ENCODE data around the gene TERT. TPM values are rescaled to one million over a fixed set of nuclear protein-coding genes. Genes with fewer than 3 reads are reported as not detected.

The TERT gene
- total and polyA plus RNA-seq, 2 of the 13 experiments (the other 11 are each of a cell fraction or from before 2014, with no cell fraction given): 4.3 to 5.9 TPM

DNA sequence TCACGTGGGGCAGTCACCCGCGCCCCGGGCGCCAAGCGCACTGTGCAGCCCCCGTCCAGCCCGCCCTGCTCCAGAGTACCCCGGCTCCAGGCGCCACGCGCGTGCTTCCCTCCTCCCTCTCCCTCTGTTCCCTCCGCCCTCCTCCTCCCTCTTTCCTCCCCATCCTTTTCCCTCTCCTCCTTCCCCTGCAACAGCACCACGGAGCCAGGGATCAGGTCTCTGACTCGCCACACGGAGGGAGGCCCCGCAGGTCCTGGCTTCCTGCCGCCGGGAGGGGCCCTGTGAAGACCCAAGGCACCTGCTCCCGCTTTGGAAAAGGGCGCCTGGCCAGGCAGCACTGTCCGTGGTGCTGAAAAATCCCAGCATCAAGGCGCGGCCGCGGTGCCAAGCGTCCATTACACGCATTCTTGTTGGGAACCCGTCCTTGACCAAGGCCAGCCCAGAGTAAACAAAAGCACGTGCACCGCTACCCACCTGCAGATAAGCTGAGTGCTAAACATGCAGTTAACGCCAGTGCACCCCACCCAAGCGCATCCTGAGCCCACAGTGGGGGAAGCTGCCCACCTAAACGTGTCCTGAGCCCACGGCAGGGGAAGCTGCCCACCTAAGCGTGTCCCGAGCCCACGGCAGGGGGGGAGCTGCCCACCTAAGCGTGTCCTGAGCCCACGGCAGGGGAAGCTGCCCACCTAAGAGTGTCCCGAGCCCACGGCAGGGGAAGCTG, 48.0 kb downstream of the TERT start (continued):
- TF ChIP-seq, protein P1, sequence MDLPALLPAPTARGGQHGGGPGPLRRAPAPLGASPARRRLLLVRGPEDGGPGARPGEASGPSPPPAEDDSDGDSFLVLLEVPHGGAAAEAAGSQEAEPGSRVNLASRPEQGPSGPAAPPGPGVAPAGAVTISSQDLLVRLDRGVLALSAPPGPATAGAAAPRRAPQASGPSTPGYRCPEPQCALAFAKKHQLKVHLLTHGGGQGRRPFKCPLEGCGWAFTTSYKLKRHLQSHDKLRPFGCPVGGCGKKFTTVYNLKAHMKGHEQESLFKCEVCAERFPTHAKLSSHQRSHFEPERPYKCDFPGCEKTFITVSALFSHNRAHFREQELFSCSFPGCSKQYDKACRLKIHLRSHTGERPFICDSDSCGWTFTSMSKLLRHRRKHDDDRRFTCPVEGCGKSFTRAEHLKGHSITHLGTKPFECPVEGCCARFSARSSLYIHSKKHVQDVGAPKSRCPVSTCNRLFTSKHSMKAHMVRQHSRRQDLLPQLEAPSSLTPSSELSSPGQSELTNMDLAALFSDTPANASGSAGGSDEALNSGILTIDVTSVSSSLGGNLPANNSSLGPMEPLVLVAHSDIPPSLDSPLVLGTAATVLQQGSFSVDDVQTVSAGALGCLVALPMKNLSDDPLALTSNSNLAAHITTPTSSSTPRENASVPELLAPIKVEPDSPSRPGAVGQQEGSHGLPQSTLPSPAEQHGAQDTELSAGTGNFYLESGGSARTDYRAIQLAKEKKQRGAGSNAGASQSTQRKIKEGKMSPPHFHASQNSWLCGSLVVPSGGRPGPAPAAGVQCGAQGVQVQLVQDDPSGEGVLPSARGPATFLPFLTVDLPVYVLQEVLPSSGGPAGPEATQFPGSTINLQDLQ (CRISPR knock-in tag; IDR thresholded peaks at IDR 0.05): peak; percentile 54; the same call in 1 of the 2 replicates
- TF ChIP-seq GMEB1 (CRISPR knock-in tag; IDR thresholded peaks at IDR 0.05; ENCODE audit: borderline replicate concordance) (no peak), SIX4 (CRISPR knock-in tag; IDR thresholded peaks at IDR 0.05) (peak; percentile 67; the same call in 1 of the 2 replicates), ZNF33B (CRISPR knock-in tag; IDR thresholded peaks at IDR 0.05) (0 out of 2 replicates have a peak, but pooled peaks have one; percentile 50), XRCC5 (optimal IDR thresholded peaks at IDR 0.05; ENCODE audit: low read length) (peak; percentile 42), ZZZ3 (CRISPR knock-in tag; IDR thresholded peaks at IDR 0.05; ENCODE audit: borderline replicate concordance) (no peak), ZNF468 (CRISPR knock-in tag; IDR thresholded peaks at IDR 0.05) (no peak), JARID2 (CRISPR knock-in tag; IDR thresholded peaks at IDR 0.05; ENCODE audit: insufficient replicate concordance) (peak; percentile 72), XBP1 (CRISPR knock-in tag; IDR thresholded peaks at IDR 0.05) (peak; percentile 57; the same call in 1 of the 2 replicates), ZBTB21 (CRISPR knock-in tag; IDR thresholded peaks at IDR 0.05) (no peak; the same call in 1 of the 2 replicates), THAP7 (CRISPR knock-in tag; IDR thresholded peaks at IDR 0.05) (no peak), ZNF615 (CRISPR knock-in tag; IDR thresholded peaks at IDR 0.05; ENCODE audit: borderline replicate concordance) (no peak; the same call in 1 of the 2 replicates), MED13 (CRISPR knock-in tag; IDR thresholded peaks at IDR 0.05) (peak; percentile 79; the same call in 1 of the 2 replicates), GLI4 (CRISPR knock-in tag; IDR thresholded peaks at IDR 0.05; ENCODE audit: borderline replicate concordance) (no peak), KLF6 (CRISPR knock-in tag; IDR thresholded peaks at IDR 0.05) (peak; percentile 89), ZNF605 (CRISPR knock-in tag; IDR thresholded peaks at IDR 0.05) (peak; percentile 72; the same call in 1 of the 2 replicates)
- TF ChIP-seq, protein P2, sequence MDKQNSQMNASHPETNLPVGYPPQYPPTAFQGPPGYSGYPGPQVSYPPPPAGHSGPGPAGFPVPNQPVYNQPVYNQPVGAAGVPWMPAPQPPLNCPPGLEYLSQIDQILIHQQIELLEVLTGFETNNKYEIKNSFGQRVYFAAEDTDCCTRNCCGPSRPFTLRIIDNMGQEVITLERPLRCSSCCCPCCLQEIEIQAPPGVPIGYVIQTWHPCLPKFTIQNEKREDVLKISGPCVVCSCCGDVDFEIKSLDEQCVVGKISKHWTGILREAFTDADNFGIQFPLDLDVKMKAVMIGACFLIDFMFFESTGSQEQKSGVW (CRISPR knock-in tag; IDR thresholded peaks at IDR 0.05; ENCODE audit: borderline replicate concordance): no peak
- TF ChIP-seq, protein P3, sequence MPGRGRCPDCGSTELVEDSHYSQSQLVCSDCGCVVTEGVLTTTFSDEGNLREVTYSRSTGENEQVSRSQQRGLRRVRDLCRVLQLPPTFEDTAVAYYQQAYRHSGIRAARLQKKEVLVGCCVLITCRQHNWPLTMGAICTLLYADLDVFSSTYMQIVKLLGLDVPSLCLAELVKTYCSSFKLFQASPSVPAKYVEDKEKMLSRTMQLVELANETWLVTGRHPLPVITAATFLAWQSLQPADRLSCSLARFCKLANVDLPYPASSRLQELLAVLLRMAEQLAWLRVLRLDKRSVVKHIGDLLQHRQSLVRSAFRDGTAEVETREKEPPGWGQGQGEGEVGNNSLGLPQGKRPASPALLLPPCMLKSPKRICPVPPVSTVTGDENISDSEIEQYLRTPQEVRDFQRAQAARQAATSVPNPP (CRISPR knock-in tag; IDR thresholded peaks at IDR 0.05): no peak
- TF ChIP-seq, protein P4, sequence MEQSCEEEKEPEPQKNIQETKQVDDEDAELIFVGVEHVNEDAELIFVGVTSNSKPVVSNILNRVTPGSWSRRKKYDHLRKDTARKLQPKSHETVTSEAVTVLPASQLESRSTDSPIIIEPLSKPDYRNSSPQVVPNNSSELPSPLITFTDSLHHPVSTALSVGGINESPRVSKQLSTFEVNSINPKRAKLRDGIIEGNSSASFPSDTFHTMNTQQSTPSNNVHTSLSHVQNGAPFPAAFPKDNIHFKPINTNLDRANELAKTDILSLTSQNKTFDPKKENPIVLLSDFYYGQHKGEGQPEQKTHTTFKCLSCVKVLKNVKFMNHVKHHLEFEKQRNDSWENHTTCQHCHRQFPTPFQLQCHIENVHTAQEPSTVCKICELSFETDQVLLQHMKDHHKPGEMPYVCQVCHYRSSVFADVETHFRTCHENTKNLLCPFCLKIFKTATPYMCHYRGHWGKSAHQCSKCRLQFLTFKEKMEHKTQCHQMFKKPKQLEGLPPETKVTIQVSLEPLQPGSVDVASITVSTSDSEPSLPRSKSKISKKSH (CRISPR knock-in tag; IDR thresholded peaks at IDR 0.05; ENCODE audit: borderline replicate concordance): peak; percentile 78; the same call in 1 of the 2 replicates

Data from HepG2 (cell line).